Fibroblast of lung (primary cell): ENCODE data around the gene CTNND2. TPM values are rescaled to one million over a fixed set of nuclear protein-coding genes. Genes with fewer than 3 reads are reported as not detected.

Experiments
- DNase-seq, 2 donors: peaks; one replicate each; pipeline versions ENCODE4 v3.0.0 to v3.0.0-alpha.2; 2010; ENCODE audit warnings: low read depth in 2 of 2
- H2AFZ ChIP-seq: 2 replicates; pipeline ENCODE4 v1.5.1; 2012; ENCODE audit warnings: low read length, control low read depth, inconsistent platforms
- H3K27ac ChIP-seq: 2 replicates; pipeline ENCODE4 v1.5.1; 2011; ENCODE audit warnings: low read length, control low read depth; ENCODE audit not compliant: insufficient read depth
- H3K27me3 ChIP-seq: 2 replicates; pipeline ENCODE4 v1.5.1; 2011; ENCODE audit warnings: mild to moderate bottlenecking, low read length; ENCODE audit not compliant: control insufficient read depth, insufficient read depth
- H3K36me3 ChIP-seq: 2 replicates; pipeline ENCODE4 v1.5.1; 2011; ENCODE audit warnings: low read length; ENCODE audit not compliant: control insufficient read depth, insufficient read depth
- H3K4me1 ChIP-seq: 2 replicates; pipeline ENCODE4 v1.5.1; 2011; ENCODE audit warnings: low read length; ENCODE audit not compliant: control insufficient read depth, insufficient read depth; ENCODE audit errors: extremely low read depth
- H3K4me2 ChIP-seq: 2 replicates; pipeline ENCODE4 v1.5.1; 2011; ENCODE audit warnings: low read length, control low read depth; ENCODE audit not compliant: insufficient read depth; ENCODE audit errors: extremely low read depth
- H3K4me3 ChIP-seq, 4 experiments: fragments of 200-600 bp in 1 of 4; sonication (generic) in 1 of 4; replicated peaks in 1 of 4; 2 replicates each; pipeline ENCODE4 v1.5.1; 2011 to 2016; ENCODE audit warnings: low read length in 4 of 4, low read depth in 3 of 4, mild to moderate bottlenecking in 3 of 4, control low read depth in 2 of 4, inconsistent platforms in 1 of 4, mixed read lengths in 1 of 4; ENCODE audit not compliant: insufficient read depth in 1 of 4; ENCODE audit errors: control extremely low read depth in 1 of 4
- H3K79me2 ChIP-seq: 2 replicates; pipeline ENCODE4 v1.5.1; 2012; ENCODE audit warnings: mild to moderate bottlenecking, low read length, inconsistent platforms; ENCODE audit not compliant: control insufficient read depth, insufficient read depth
- H3K9ac ChIP-seq: 2 replicates; pipeline ENCODE4 v1.5.1; 2011; ENCODE audit warnings: mild to moderate bottlenecking, low read length, control low read depth; ENCODE audit not compliant: insufficient read depth
- H3K9me3 ChIP-seq: 2 replicates; pipeline ENCODE4 v1.5.1; 2012; ENCODE audit warnings: low read depth, low read length; ENCODE audit not compliant: control insufficient read depth, insufficient read depth
- H4K20me1 ChIP-seq: 2 replicates; pipeline ENCODE4 v1.5.1; 2011; ENCODE audit warnings: low read length; ENCODE audit not compliant: control insufficient read depth, insufficient read depth; ENCODE audit errors: extremely low read depth
- EZH2 ChIP-seq: IDR thresholded peaks from 2 replicates; pipeline ENCODE4 v1.5.1; 2012; ENCODE audit warnings: low read length, control low read depth, mild to moderate bottlenecking; ENCODE audit errors: missing control alignments
- polyA plus RNA-seq, 2 donors: library from polyadenylated mRNA; depleted of rRNA in 1 of 2; stranded (reverse) in 1 of 2; unstranded in 1 of 2; fragments of >200 nt; gene quantifications; 2 replicates each; pipeline ENCODE4 v1.2.1, GENCODE V29; 2011 to 2012; ENCODE audit warnings: missing spikeins in 1 of 2
- total RNA-seq: library from RNA; depleted of rRNA; stranded (reverse); fragments of >200 nt; gene quantifications from 2 replicates; pipeline ENCODE4 v1.2.1, GENCODE V29; 2014
- TF ChIP-seq, protein P1 (sequence below), 2 donors: IDR thresholded peaks in 1 of 2; conservative IDR thresholded peaks in 1 of 2; 1 replicate in 1 of 2; 2 replicates in 1 of 2; pipeline ENCODE4 v1.5.1; 2011 to 2012; ENCODE audit warnings: low read length in 2 of 2, control low read depth in 1 of 2, inconsistent platforms in 1 of 2, low read depth in 1 of 2, mild to moderate bottlenecking in 1 of 2

The CTNND2 gene
- total and polyA plus RNA-seq, 2 donors (not counting 1 experiment from before 2014, with no cell fraction given) = not detected

DNA sequence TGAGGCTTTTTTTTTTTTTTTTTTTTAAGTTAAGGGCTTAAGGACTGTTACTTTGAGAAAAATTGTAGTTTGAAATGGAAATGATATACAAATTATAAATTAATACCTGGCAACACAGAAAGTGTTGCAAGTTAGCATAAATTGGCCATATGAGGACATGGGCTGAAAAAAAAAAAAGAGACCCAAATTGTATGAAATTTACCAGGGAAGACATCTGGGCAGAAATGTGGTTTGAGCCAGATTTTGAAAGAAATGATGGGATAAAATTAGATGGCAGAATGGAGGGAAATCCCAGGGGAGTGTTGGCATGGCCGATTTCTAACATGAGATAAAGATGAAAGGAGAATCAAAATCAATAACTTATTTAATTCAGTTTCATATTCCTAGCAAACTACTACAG is 472.1 kb downstream of the CTNND2 start:
- no peak overlapping the region for H2AFZ ChIP-seq
- TF ChIP-seq, protein P1, sequence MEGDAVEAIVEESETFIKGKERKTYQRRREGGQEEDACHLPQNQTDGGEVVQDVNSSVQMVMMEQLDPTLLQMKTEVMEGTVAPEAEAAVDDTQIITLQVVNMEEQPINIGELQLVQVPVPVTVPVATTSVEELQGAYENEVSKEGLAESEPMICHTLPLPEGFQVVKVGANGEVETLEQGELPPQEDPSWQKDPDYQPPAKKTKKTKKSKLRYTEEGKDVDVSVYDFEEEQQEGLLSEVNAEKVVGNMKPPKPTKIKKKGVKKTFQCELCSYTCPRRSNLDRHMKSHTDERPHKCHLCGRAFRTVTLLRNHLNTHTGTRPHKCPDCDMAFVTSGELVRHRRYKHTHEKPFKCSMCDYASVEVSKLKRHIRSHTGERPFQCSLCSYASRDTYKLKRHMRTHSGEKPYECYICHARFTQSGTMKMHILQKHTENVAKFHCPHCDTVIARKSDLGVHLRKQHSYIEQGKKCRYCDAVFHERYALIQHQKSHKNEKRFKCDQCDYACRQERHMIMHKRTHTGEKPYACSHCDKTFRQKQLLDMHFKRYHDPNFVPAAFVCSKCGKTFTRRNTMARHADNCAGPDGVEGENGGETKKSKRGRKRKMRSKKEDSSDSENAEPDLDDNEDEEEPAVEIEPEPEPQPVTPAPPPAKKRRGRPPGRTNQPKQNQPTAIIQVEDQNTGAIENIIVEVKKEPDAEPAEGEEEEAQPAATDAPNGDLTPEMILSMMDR (conservative IDR thresholded peaks at IDR 0.05 in 1 of 2, IDR thresholded peaks at IDR 0.05 in 1 of 2; ENCODE audit: low read depth in 1 of 2, low read length in 2 of 2) = no peak
- TF ChIP-seq EZH2 = no peak
- no peak for DNase-seq

DNA sequence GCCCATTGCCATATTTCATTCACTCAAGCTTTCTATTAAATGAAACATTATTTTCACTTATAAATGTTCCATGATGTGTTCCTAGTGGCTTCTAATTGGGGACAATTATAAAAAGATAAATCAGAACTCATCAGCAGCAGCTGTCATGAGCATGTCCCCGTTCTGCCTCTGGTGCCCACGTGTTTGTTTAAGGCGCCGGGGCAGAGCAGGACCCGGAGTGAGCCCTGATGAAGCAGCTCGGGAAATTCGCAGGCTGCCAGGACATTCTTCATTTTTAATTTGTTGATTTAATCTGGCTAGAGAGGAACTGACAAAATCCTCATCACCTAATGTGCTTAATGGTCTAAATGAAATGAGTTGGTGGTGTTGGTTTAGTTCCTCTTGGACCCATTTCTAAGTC is 475.0 kb downstream of the CTNND2 start:
- Histone ChIP-seq H4K20me1 (no peaks in the 10 kb centered on the region), H3K4me1 (no peaks in the 10 kb centered on the region), H3K9ac (no peak overlapping the region), H3K4me3 (no peak overlapping the region), H3K4me2 (no peak overlapping the region), H3K27me3 (no peaks in the 10 kb centered on the region), H3K36me3 (no peaks in the 10 kb centered on the region), H3K9me3 (no peaks in the 10 kb centered on the region), H3K27ac (no peak overlapping the region), H2AFZ (no peak overlapping the region), H3K79me2 (no peaks in the 10 kb centered on the region)
- DNase-seq = no peak
- TF ChIP-seq, protein P1 (conservative IDR thresholded peaks at IDR 0.05 in 1 of 2, IDR thresholded peaks at IDR 0.05 in 1 of 2; ENCODE audit: low read depth in 1 of 2, low read length in 2 of 2) = no peak
- TF ChIP-seq EZH2 = no peak

More for the DNA sequence above, 472.1 kb downstream of the CTNND2 start:
- Histone ChIP-seq H3K9ac (no peak overlapping the region), H3K36me3 (no peaks in the 10 kb centered on the region), H3K4me1 (no peaks in the 10 kb centered on the region), H3K79me2 (no peaks in the 10 kb centered on the region), H3K4me2 (no peak overlapping the region), H4K20me1 (no peaks in the 10 kb centered on the region), H3K4me3 (no peak overlapping the region), H3K27ac (no peak overlapping the region), H3K27me3 (no peaks in the 10 kb centered on the region), H3K9me3 (no peaks in the 10 kb centered on the region)

DNA sequence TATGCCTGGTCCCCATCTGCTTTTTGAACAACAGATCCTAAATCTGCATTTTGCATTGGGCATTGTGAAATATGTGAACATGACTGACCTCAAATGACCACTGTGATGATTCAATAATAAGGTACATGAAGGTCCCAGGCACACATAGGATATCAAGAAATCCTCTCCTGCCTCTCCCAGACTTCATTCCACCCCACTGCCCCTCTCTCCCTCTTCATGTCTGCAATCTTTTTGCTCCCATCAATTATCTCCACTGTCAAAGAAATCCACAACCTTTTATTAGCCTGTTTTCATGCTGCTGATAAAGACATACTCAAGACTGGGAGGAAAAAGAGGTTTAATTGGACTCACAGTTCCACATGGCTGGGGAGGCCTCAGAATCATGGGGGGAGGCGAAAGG is 476.7 kb downstream of the CTNND2 start:
- Histone ChIP-seq H4K20me1 (no peaks in the 10 kb centered on the region), H3K9me3 (no peaks in the 10 kb centered on the region), H3K27ac (no peak overlapping the region), H3K9ac (no peak overlapping the region), H3K4me2 (no peak overlapping the region), H3K4me3 (no peak overlapping the region), H3K4me1 (no peaks in the 10 kb centered on the region), H3K27me3 (no peaks in the 10 kb centered on the region), H3K36me3 (no peaks in the 10 kb centered on the region), H3K79me2 (no peaks in the 10 kb centered on the region), H2AFZ (no peak overlapping the region)
- DNase-seq = no peak
- TF ChIP-seq EZH2 = no peak
- TF ChIP-seq, protein P1 (conservative IDR thresholded peaks at IDR 0.05 in 1 of 2, IDR thresholded peaks at IDR 0.05 in 1 of 2; ENCODE audit: low read depth in 1 of 2, low read length in 2 of 2) = no peak
